Epithelial cell of proximal tubule (primary cell): ENCODE results near the gene NUP88. TPM values are rescaled to one million over a fixed set of nuclear protein-coding genes. Genes with fewer than 3 reads are reported as not detected.

Experiments used
- DNase-seq: peaks from one replicate; pipeline ENCODE4 v3.0.0-alpha.2; 2011; ENCODE audit warnings: low read depth
- H3K4me3 ChIP-seq: 2 replicates; pipeline ENCODE4 v1.5.1; 2011; ENCODE audit warnings: low read depth, mild to moderate bottlenecking, low read length
- total RNA-seq: library from RNA; depleted of rRNA; stranded (reverse); fragments of >200 nt; gene quantifications from 2 replicates; pipeline ENCODE4 v1.2.3, GENCODE V29; 2015
- TF ChIP-seq, protein P1 (sequence below): conservative IDR thresholded peaks from 2 replicates; pipeline ENCODE4 v1.5.1; 2012; ENCODE audit warnings: low read depth, mild to moderate bottlenecking, low read length

NUP88 gene
- total RNA-seq, 1 donor from 2014 or later = 108 TPM

DNA sequence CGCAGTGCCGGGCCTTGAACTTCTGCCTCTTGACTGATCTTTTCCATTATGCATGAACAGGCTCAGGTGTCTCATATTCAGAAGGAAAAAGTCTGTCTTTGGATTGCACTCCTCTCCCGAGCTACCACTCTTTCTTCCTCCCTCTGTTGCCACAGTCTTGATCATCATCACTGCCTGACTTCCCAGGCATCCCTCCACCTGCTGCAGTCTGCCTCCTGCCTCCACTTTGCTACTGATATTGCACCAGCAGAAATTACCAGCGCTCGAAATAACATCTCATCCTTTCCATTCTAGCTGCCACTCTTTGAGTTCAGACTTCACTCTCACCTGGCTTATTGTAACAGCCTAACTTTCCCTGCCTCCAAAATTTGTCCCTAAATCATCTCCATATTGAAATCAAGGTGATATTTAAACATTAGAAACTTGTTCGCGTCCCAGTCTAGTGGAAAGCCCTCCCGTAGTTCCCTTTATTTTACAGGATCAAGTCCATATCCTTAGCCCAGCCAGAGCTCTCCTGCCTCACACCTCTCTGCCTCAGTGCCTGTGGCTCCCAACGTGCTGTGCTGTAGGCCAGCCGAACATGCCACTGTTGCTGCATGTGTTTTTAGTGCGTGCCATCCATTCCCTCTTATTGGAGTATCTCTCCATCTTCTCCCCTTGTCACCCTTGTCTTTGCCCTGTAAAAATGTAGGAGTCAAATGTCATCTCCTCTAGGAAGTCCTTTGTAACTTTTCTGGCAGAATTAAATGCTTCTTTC, 39.9 kb downstream of the NUP88 start:
- no peak overlapping the region for H3K4me3 ChIP-seq
- no peak for DNase-seq
- TF ChIP-seq, protein P1, sequence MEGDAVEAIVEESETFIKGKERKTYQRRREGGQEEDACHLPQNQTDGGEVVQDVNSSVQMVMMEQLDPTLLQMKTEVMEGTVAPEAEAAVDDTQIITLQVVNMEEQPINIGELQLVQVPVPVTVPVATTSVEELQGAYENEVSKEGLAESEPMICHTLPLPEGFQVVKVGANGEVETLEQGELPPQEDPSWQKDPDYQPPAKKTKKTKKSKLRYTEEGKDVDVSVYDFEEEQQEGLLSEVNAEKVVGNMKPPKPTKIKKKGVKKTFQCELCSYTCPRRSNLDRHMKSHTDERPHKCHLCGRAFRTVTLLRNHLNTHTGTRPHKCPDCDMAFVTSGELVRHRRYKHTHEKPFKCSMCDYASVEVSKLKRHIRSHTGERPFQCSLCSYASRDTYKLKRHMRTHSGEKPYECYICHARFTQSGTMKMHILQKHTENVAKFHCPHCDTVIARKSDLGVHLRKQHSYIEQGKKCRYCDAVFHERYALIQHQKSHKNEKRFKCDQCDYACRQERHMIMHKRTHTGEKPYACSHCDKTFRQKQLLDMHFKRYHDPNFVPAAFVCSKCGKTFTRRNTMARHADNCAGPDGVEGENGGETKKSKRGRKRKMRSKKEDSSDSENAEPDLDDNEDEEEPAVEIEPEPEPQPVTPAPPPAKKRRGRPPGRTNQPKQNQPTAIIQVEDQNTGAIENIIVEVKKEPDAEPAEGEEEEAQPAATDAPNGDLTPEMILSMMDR = no peak

DNA sequence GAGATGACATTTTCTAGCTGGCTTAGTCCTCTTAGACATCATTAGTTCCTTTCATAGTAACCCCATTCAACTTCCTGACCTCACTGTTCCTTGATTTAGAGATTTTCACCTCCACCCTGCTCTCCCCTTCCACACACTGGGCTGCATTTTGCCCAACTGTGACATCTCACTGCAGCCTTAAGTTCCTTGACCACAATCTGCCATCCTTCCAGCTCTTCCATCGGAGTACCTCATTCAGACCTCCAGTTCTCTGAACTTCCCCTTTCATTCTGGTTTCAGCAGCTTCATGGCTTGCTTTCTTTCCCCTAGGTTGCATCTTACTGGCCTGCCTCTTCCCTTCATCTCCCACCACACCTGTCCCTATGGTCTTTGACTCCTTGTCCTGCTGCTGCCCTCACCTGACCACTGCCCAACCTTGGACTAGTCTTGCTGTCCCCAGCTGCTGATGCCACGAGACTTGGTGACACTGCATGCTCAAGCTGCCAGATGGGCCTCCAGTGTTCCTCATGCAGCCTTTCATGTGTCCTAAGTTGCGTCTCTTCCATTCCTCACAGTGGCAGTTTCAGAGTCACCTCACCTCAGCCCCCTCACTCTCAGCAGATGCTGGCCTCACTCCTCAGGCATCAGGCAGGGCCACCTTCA, 40.8 kb downstream of the NUP88 start:
- H3K4me3 ChIP-seq = no peak overlapping the region
- TF ChIP-seq, protein P1 = no peak
- no peak for DNase-seq

DNA sequence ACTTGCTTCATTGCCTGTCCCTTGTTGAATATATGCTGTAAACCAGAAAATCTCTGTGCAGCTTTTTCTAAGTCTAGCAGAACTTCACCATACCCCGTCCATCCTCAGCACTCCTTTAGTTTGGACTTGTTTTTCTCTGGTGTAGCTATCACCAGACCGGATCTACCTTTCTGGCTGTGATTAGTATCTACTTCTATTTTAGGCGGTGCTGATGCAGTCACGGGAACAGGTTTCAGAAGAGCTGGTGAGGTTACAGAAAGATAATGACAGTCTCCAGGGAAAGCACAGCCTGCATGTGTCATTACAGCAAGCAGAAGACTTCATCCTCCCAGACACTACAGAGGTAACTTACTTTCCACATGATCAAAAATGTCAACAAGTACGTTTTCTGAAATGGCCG, 46.4 kb downstream of the NUP88 start:
- H3K4me3 ChIP-seq = no peak overlapping the region
- TF ChIP-seq, protein P1 = no peak

DNA sequence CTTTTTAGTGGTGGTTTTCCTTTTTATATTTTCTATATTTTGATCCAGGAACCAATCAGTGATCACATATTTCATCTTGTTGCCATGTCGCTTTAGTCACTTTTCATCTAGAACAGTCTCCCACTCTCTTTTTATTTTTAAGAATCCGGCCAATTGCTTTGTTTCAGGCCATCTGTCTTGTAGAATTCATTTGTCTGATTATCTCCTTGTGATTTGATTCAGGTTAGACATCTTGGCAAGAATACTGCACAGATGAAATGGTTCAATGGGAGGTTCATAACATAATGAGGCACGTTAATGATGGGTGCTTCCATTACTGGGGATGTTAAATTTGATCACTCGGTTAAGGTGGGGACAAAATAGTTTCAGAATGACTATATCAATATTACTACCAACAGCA, 49.1 kb downstream of the NUP88 start:
- H3K4me3 ChIP-seq = no peak overlapping the region
- DNase-seq = no peak
- TF ChIP-seq, protein P1 = no peak

More for the DNA sequence above, 46.4 kb downstream of the NUP88 start:
- DNase-seq = no peak

DNA sequence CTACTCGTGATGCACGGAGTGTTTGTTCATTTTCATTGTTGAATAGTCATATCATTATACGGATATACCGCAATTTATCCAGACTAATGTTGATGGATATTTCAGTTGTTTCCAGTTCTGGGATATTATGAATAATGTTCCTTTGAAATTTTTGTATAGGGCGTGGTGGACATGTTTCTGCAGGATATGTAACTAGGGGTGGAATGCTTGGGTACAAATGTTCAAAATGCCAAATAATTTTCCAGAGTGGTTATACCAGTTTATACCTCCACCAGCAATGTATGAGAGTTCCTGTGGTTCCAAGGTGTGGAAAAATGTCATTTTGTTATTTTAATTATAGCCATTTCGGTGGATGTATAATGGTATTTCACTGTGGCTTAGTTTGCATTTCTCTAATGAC, 53.6 kb downstream of the NUP88 start:
- no peak overlapping the region for H3K4me3 ChIP-seq
- TF ChIP-seq, protein P1 = no peak

DNA sequence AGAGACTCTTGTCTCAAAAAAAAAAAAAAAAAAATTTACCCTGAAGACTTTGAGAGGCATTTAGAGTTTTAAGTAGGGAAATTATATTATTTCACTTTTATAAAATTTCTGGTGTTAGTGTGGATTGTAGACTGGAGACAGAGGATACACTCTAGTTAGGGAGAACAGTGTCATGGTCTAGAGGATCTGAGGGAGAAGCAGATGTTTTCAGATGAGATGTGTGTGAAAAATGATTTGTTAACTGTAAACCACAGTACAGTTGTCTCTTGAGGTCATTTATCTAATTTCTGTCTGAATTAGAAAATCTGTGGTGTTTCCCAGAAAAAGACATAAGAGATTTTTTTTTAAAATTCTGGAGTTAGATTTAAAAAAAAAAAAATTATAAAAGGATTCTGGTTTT, 54.8 kb downstream of the NUP88 start:
- no peak overlapping the region for H3K4me3 ChIP-seq
- no peak for DNase-seq
- TF ChIP-seq, protein P1 = no peak

More for the DNA sequence above, 53.6 kb downstream of the NUP88 start:
- DNase-seq = no peak
